Hindlimb muscle (tissue), 1 donor: ENCODE results near the gene PPP1R27. TPM values are rescaled to one million over a fixed set of nuclear protein-coding genes. Genes with fewer than 3 reads are reported as not detected.

Source experiments
- DNase-seq: peaks from one replicate; pipeline ENCODE4 v3.0.0-alpha.2; 2013
- polyA plus RNA-seq: library from polyadenylated mRNA; unstranded; fragments of 120-200 nt; gene quantifications from one replicate; pipeline ENCODE4 v1.2.1, GENCODE V29; 2013; ENCODE audit not compliant: insufficient read length

PPP1R27 gene
- 52.6 TPM for polyA plus RNA-seq

- DNase-seq = no peak
Measured at GRCh38 chr17:81834831-81835267, at the start of gene PPP1R27. Gene PPP1R27 (minus strand): TSS chr17:81835050. CDS start chr17:81834953, 97 bp downstream.

- no peak for DNase-seq
Measured at GRCh38 chr17:81884520-81884919, 49.7 kb upstream of the PPP1R27 start.

GRCh38 chr17:81879121-81879520 is 44.3 kb upstream of the PPP1R27 start:
- DNase-seq = no peak

- no peak for DNase-seq
Measured at GRCh38 chr17:81878294-81878693, 43.4 kb upstream of the PPP1R27 start.

GRCh38 chr17:81877569-81877968 is 42.7 kb upstream of the PPP1R27 start:
- no peak for DNase-seq

- DNase-seq = peak; percentile 94
Measured at GRCh38 chr17:81871387-81872230, 36.8 kb upstream of the PPP1R27 start.

GRCh38 chr17:81870981-81871386 is 36.1 kb upstream of the PPP1R27 start, which contains the start of gene ARHGDIA:
Gene ARHGDIA (minus strand): TSS chr17:81871337. CDS start chr17:81869930, 1,407 bp downstream.
- no peak for DNase-seq

GRCh38 chr17:81870131-81870980 is 35.5 kb upstream of the PPP1R27 start:
- no peak for DNase-seq

GRCh38 chr17:81869221-81870130 is 34.6 kb upstream of the PPP1R27 start:
- no peak for DNase-seq

- no peak for DNase-seq
Measured at GRCh38 chr17:81868674-81869220, 33.9 kb upstream of the PPP1R27 start.

- DNase-seq = no peak
Measured at GRCh38 chr17:81867991-81868673, 33.3 kb upstream of the PPP1R27 start.

GRCh38 chr17:81867170-81867990 is 32.5 kb upstream of the PPP1R27 start:
- no peak for DNase-seq

GRCh38 chr17:81866440-81867169 is 31.8 kb upstream of the PPP1R27 start:
- DNase-seq = no peak

- no peak for DNase-seq
Measured at GRCh38 chr17:81865733-81866439, 31.0 kb upstream of the PPP1R27 start.

GRCh38 chr17:81865358-81865732 is 30.5 kb upstream of the PPP1R27 start:
- DNase-seq = no peak

GRCh38 chr17:81863833-81864768 is 29.3 kb upstream of the PPP1R27 start:
- no peak for DNase-seq

GRCh38 chr17:81863123-81863675 is 28.3 kb upstream of the PPP1R27 start:
- no peak for DNase-seq
